Fibroblast of skin of abdomen (primary cell): Measurements from ENCODE around the gene OTOS.

Experiments
- DNase-seq: peaks from one replicate; pipeline ENCODE4 v3.0.0-alpha.2; 2013

The OTOS gene

DNA sequence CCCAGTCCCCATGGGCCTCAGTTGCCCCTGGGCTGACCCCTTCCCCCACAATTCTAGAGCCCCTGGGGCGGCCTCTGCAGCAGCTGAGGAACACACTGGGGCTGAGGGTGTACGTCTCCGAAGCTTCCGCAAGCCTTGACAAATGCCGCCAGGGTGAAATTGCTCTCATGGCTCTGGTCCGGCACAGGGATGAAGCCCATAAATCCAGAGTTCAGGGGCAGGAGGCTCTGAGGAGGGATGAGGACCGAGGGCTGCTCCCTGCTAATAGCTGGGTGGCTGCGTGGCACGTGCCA, 27.1 kb upstream of the OTOS start:
- no peak for DNase-seq

DNA sequence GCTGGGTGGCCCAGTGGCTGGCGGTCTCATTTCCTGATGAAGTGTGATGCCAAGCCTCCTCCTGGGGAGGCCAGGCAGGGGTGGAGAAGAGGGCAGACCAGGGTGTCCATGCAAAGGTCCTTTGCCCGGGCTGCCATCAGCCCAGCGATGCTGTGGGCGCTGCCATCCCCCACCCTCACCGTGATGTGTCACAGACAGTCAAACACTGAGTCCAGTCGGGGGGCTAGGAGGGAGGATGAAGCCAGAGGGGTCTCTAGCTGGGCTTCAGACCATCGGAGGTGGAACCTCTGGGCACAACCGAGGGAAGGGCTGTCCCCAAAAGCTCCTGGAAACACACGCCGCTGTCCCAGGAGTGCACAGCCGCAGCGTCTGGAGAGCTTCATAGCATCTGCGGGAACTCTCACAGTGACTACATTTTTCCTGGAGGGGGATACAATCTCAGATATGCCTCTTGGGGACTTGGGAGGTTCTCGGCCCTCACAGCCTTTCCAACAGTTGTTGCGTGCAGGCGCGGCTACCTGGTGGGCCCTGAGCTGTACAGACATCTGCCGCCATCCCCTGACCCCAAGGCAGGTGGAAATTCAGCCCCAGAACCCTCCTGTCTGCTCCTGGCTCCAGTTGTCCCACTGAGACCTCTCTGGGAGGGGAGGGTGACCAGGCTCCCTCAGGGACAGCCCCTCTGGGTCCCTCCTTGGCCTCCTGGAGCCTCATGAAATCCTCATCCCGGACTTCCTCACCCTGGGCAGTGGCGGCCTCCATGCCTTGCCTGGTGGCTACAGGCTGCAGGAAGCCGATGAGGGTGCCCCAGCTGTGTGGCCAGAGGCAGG, 26.5 kb upstream of the OTOS start:
- no peak for DNase-seq

DNA sequence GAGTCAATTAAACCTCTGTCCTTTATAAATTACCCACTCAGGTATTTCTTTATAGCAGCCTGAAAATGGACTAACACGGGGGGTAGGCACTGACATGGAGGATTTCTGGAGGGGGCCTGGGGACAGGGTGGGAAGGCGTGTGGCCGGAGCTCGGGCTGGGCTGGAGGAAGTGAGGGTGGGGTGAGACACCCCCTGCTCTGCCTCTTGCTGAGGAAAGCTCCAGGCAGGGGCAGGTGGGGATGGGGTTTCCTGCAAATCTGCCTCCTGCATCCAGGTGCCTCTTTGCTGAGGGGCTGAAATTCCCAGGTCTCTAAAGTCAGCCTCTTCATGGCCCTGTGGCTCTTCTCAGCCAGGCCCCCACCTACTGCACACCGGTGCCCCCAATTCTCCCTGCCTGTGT, 25.7 kb upstream of the OTOS start:
- DNase-seq, result no peak

DNA sequence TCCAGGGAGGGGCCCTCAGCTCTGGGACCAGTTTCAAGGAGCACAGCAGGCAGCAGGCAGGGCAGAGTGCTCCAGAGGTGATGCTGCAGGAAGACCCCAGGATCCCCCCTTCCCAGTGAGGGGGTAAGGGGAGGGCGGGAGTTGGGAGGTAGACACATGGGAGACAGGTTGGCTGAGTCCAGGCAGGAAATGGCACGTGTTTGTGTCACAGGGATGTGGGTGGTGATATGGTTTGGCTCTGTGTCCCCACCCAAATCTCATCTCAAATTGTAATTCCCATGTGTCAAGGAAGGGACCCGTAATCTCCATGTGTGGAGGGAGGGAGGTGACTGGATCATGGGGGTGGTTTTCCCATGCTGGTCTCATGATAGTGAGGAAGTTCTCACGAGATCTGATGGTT, 25.2 kb upstream of the OTOS start:
- DNase-seq, result no peak

DNA sequence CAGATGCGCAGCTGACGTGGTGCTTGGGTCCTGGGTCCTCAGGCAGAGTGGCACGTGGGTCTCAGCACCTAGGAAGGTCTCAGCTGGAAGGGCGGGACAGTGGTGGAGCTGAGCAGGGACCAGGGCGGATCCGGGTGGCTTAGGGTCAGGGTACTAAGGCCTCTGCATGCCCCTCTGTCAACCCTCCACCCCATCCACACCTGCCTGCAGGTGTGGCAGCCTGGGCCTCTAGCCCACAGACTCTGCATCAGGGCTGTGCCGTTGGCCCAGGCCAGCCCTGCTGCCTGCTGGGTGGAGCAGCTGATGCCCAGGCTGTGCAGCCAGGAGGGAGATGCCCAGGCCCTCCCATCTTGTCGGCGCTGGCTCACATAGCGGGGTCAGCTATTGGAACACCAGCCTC, 24.6 kb upstream of the OTOS start:
- no peak for DNase-seq

DNA sequence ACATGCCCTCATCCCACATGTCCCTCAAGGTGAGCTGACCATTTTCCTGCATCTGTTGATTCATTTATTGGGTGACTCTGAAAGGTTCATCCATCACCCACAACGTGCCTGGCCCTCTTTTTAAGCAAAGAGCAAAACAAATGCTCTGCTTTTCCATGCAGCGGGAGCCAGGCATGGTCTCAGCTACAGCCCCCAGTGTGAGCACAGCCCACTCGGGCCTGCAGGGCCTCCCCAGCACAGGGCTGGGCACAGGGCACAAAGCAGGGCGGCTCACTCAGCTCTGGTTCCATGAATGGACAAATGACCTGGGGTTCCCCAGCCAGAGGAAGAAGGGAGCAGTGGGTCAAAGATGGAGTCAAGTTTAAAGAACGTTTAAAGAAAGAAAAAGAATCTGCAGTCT, 24.1 kb upstream of the OTOS start:
- DNase-seq, result no peak

DNA sequence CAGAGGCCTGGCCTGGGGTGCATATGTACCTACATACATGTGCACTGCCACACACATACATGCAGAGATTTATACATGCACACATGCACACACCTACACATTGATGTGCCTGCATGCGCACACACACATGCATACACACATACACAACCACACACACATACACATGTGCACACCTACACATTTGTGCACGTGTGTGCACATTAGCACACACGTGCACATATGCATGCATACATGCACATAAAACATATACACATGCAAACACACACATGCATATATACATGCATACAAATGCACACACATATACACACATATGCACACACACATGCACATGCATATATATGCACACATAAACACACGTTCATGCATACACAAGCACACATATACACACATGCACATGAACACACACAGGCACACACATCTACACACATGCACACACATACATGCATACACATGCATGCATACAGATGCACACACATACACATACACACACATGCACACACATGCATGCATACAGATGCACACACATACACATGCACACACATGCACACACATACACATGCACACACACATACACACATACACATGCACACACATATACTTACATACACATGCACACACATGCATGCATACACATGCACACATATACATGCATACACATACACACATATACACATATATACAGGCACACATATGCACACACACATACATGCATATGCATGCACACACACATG, 23.6 kb upstream of the OTOS start:
- DNase-seq, result no peak

DNA sequence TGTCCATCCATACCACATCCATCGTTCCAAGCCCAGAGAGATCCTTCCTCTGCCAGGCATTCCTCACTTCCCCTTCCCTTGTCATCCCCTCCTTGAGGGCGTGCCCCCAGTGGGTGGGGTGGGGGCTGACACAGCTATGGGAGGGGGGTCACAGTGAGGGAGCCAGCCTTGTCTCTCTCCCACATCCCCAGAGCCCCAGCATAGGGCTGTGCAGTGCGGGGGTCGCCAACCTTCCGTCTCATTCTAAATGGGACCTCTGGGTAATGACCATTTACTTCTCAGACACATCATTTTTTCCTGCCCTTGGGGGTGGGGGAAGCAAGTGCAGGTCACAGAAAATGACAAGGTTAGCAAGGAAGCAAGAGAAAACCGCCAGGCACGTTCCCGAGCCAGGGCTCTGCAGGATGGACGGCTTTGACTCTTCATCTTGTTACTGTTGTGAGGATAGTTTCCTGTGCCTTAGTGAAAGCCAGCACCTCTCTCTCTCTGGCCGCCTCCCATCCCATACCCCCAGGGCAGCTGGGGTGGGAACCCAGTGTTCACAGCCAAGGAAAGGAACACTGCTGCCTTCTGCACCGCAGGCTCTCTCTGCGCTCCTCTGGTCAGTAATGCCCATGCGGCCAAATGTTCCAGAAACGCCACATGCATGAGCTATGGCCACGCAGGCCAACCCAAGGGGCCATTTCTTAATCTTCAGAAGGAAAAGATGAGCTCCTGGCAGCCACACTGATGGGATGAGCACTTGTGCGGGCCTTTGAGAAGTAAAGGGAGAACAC, 22.7 kb upstream of the OTOS start:
- DNase-seq, result no peak

DNA sequence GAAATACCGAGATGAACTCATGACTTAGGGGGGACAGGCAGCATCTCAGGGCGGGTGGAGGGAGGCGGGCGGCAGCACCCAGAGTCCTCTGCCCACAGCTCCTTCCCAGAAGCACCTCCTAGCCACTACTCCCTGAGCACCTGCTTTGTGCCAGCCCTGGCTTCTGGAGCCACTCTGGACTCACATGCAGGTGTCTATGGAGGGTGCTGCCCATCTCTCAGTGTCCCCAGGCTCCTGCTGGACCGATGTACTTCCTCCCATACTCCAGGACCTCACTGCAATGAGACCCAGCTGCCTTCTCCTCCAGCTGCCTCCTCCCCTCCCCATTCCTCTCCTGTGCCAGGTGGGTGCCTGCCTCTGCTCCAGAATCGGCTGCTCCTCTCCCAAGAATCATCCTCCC, 22.1 kb upstream of the OTOS start:
- DNase-seq, result no peak

DNA sequence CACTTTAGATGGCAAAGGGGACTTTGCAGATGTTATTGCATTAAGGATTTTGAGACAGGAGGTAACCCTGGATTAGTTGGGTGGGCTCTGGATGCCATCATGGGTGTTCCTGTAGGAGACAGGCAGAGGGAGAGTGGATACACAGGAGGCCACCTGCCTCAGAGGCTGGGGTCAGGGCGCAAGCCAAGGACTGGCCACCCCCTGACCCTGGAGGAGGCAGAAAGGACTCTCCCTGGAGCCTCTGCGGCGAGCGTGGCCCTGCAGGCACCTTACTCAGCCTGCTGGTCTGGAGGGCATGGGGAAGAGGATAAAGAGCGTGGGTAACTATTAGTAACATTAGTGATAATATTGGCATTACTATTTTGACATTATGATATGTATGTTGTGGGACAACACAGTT, 21.6 kb upstream of the OTOS start:
- no peak for DNase-seq

DNA sequence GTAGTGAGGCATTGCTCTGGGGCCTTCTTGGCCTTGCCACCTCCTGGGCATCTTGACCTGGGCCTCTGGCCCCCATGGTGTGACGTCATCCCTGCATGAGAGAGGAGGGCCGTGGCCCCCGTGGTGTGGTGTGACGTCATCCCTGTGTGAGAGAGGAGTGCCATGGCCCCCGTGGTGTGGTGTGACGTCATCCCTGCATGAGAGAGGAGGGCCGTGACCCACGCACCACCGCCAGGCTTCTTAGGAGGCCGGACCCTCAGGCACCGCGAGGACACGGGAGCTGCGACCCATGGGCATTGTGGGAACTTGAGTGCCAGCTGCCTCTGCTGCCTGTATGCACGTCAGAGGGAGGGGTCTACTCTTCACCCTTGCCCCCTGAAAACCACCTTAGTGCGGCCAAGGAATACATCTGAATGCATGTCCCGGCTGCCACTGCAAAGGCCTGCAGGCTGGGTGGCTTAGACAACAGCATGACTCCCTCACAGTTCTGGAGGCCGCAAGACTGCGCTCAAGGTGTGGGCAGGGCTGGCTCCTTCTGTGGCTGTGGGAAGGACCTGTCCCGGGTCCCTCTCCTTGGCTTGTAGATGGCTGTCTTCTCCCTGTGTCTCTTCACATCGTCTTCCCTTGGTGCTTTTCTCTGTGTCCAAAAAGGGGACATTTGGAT, 20.8 kb upstream of the OTOS start:
- DNase-seq, result no peak

DNA sequence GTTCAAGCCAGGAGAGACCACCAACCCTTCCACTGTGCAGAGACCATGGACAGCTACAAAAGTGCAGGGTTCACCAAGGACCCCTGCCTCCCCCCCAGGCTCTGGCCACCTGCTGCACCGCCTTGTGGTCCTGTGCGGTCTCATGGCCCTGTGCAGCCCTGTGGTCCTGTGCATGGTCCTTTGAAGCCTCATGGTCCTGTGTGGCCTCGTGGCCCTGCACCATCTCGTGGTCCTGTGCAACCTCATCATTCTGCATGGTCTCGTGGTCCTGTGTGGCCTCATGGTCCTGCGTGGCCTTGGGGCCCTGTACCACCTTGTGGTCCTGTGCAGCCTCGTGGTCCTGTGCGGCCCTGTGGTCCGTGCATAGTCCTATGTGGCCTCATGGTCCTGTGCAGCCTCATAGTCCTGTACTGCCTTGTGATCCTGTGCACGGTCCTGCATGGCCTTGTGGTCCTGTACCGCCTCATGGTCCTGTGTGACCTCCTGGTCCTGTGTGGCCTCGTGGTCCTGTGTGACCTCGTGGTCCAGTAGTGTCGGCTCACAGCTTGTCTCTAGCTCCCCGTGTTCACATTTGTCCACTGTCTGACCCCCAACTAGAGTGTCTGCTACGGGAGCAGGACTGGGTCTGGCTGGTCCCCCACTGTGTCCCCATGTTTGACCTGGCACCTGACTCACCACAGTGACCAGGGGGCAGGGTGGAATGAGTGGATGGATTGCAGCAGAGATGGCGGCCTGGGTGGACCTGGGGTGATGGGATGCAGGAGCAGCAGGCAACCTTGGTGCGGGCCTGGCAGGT, 20.0 kb upstream of the OTOS start:
- no peak for DNase-seq

DNA sequence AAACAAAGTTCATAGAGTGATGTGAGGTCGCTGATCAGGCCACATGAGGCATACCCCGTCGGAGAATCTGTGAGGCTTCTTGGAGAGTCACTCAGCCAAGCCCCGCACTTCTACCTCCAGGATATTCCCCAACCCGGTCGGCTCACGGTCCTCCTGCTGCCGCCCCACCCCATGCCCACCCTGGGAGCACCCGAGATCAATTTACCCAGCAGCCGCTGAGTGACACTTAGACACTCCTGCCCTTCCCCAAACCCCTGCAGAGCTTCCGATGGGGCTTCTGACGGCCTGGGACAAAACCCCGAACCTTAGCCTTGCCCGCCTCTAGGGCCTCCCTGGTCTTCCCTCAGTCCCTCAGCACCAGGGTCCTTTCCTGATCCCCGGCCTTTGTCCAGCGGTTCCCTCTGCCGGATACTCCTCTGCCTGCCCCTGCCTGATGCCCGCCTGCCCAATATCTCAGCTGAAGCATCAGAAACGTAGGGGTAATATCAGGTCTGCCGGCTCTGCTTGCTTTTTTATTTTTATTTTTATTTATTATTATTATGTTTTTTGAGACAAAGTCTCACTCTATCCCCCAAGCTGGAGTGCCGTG, 18.9 kb upstream of the OTOS start:
- DNase-seq, result no peak

DNA sequence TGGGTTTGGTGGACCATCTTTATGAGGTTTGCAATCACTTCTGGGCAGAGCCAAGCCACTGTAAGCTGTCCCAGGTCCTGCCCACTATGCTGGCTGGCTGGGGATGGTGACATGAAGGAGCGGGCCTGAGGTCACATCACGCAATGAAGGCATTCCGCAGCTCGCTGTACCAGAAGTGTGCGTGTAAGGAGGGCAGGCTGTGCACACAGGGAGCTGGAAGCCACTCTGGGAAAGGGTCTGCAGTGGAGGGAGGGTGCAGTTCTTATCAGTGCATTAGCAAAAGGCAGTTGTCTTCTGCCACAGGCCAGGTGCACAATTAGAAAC, 16.7 kb upstream of the OTOS start:
- DNase-seq, result no peak

DNA sequence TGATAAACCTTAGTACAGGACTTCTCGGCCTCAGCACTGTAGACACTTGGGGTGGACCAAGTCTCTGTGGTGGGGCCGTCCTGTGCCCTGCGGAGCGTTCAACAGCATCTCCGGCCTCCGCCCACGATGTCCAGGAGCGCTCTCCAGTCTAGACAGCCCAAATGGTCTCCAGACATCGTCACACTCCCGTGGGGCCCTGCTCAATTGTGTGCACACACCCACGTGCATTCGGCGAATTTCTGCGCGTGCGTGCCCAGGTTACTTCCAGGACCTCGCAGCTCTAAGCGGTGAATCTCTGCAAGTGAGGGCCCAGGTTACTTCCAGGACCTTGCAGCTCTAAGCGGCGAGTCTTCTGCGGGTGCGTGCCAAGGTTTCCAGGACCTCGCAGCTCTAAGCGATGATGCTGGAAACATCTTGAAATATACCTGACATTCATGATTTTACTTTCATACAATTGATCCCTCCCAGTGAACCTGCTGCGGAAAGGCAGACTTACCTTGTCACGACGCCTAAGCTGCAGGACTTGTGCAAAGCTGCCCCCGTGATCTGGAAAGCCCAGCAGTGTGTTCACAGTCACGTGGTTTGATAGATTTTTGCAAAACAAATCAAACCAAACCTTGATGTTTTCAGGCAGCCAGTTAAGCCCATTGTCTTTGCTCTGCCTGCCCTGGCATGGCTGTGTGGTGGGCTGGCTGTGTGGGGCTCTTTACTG, 16.1 kb upstream of the OTOS start:
- DNase-seq, result no peak

DNA sequence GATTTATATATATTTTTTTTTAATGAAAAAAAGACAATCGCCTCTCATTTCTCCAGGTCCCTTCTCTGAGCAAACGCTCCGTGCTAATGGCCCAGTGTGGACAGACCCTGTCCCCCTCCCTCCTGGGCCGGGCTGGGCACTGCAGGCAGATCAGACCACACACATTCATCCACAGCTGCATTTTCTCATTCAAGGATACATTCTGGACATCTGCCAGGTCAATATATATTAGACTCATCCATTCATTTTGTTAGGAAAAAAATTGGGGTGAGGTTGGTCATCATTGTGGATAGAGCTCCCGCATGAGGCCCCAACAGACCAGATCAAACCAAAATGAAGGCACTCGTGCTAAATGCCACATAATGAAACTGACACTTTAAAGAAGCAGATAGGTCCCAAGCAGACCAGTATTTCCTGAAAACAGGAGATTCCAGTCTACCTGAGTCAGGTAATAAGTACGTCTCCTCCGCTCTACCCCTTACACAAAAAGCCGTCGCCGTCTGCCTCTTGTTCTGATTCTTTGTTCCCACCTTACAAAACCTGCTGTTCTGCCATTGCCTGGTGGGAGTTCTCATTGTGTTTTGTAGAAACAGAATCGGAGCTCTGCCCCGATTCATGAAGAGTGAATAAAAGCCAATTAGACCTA, 15.4 kb upstream of the OTOS start:
- DNase-seq, result no peak

DNA sequence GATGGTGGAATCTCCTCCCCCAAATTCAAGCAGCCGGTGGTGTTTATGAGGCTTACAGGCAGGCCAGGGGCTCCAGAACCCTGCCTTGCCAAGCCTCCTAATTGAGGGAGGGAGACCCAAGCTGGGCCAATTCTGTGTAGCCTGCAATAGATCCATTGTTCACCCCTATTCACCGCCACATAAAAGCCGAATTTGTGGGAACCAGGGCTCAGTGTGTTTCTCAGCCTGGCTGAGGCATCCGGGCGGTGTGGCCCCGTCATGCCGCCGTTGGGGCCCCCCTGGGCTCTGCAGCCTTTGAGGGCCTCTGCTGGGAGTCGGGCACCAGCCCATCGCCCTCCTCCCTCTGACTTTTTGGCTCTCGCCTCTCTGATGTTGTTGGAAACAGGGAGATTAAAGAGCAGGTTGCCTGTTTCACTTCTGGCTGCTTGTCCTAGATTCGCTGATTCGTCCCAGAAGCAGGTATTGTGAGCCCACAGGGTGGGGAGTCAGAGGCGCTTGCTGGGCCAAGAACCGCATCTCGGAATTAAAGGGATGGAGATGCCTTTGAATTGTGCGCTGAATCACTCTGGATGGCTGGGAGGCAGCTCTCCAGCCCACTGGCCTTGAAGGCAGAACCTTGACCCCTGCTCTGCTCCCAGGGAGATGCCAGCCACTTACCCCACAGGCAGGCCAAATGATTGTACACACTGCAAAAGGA, 14.7 kb upstream of the OTOS start:
- DNase-seq, result no peak

DNA sequence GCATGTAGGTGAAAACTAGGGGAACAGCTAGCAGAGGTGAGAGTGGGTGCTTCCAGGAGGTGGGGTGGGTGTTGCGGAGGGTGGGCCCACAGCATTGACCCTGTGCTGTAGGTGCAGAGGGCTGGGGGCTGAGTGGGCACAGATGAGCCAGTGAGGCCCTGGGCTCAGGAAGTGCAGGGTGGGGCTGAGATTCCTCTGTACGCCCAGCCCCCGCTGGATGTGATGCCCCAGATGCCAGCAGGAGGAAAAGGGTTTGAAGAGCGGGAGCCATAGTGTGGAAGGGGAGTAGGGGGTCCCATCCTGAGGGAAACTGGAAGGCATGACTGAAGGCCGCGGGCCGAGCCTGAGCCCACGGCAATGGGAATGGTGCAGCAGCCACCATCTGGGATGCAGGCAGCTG, 14.1 kb upstream of the OTOS start:
- DNase-seq, result no peak

DNA sequence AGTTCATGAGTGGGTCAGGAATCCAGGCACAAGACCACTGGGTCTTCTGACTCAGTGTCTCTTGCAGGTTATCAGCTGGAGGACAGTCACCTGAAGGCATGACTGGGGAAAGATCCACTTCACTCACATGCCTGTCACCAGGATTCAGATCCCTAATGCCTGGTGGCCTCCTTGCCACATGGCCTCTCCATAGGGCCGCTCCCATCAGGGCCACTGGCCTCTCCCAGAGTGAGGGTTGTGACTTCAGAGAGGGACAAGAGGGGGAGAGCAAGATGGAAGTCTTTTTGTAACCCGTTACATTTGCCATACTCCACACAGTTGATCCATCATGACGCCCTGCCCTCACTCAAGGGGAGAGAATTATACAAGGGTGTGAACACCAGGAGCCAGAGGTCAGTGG, 13.0 kb upstream of the OTOS start:
- no peak for DNase-seq

DNA sequence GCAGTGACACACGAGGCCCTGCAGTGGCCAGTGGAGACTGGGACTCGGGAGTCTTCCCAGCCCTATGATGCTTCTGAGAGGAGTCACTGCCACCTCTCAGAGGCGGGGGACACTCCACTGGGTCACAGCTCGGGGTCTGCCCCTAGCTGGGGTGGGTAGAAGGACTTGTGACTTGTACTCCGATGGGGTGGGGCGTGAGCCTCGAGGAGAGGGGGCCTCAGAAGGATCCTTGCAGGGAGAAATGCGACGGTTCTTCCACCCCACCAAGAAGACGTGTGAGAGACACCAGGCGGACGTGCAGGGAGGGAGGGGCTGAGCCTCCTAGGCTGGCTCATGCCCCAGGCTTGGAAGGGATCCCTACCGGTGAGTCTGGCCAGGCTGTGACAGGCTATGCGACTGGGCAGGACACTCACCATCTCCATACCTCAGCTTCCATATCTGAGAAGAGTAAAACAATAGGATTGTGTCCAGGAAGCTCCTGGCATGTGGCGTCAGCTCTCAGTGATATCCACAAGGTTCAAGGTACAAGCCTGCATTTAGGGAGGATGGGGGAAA, 11.1 kb upstream of the OTOS start:
- no peak for DNase-seq
